HCEC 1CT (cell line): Measurements from ENCODE around the gene CD93.

Experiments
- DNase-seq: peaks from one replicate; pipeline ENCODE4 v3.0.0-alpha.2; 2017

CD93 gene

DNA sequence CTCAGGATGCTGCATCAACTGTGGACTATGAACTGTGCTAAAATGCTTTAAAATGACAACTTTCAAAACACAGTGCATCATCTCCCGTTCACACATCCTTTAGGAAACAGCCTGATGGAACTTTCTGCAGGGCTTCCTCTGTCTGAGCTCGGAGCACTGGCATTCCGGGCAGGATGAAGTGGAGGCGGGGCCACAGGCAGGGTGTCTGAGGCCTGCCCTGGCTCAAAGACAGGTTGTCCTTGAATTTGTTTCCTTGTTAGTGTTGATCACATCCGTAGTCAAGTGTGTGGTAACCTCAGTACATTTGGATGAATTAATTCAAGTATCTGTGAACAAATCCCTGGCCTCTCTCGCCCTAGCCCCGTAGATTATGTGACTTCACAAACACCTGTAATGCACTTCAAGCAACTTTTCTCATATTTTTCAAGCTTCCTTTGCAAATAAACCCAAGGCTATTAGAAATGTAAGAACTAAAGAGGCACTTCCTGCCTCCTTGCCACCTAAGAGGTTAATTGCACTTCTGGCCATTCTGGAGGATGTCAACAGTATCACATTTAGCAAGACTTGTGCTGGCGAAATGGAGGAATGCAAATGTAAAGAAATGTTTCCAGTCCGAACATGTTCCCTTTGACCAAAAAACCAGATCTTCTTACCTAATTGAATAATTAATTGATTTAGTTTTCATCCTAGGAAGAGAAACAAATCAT lies 3.1 kb downstream of the CD93 start:
- no peak for DNase-seq

DNA sequence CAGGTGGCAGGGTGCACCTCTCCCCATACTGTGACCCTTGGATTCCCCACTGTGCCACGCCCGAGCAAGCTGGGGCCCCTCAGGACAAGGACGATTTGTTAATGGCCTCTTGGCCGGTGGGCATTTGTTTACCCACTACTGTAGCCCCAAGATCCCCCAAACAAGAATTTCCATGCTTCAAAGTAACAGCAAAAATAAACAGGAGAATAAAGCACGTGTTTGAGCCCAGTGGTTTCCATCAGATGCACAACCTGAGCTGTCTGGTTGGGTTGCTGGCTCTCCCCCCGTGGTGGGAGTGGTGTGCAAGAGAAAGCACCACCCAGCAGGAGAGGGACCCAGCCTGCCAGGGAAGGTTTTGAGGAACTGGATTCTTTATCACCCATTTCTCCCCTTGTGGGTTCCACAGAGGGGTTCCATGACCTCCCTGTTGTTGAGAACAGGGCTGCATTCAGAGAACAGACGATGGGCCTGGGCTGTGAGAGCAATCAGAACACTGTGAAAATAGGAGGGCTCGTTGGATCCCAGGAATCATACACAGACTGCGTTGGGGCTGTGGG lies 4.8 kb downstream of the CD93 start:
- no peak for DNase-seq

DNA sequence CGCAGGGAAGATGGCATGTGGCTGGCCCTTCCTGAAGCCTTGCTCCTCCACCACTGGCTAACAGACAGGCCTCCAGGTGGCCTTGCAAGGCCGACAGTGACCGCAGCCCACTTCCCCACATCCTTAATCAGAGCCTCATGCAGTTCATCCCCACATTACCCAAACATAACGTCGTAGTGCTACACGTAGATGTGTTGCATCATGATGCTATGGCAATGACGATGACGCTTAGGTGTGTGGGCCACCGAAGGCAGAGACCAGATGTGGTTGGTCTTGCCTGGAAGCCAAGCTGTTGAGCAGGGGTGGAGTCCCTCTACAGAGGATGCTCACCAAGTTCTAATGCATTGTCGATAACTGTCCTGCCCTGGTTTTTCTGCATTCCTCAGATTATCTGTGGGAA lies 5.6 kb downstream of the CD93 start:
- no peak for DNase-seq

DNA sequence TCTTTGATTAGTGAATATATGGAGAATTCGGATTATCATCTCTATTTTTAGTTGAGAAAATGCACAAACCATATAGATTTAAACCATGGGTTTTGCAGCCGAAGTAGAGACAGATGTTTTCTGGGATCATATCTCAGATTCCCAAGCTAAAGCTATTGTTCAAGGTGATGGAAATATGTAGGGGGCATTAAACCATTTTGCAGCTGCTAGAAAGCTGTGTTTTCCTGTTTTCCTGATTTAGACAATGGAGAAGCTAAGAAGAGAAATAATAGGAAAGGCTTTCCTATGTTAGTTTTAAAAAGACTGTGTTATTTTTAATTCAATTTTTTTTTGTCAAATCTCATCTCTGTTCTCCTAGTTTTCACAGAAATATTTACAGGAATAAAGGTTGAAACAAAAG lies 6.2 kb downstream of the CD93 start:
- DNase-seq, result no peak

DNA sequence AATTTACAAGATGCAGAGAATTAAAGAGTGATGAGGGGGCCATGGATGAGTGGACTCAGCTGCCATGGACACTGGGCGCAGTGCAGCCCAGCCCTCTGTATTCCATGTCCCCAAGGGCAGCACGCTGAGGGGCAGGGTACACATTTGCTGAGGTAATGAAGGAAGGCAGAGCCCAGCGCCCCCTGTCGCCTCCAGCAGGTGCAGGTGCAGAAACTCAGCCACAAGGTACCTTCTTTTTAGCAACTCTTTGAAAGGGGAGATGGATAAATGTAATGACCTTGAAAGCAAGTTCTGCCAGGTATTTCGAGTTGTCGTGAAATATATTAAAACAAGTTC lies 7.1 kb downstream of the CD93 start:
- DNase-seq, result no peak

DNA sequence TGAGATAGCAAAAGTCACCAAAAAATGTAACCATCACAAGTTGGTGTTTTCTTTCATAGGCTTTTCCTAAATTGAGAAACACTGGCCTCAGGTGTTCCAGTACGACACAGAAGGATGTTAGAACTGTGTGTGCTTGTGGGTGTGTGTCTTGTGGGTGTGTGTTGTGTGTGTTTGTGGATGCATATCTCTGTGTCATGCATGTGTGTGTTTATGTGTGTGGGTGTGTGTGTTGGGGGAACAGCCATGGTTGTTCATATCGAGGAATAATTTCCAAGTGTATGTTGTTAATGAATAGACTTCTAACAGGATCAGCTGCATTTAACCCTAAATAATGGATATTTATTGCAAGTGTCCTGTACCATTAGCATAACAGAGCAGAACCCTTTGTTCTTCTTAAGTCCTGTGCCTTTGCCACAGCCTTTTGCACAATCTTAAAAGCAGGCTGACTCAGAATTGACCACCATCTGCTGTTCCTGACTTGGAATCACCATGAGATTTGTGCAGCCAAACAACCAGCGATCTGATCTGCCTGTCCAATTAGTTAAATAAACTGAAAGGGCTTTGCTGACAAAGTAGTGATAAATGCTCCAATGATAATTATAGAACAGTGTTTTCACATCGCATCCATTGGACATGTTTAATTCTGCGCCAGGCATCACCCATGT lies 7.6 kb downstream of the CD93 start:
- DNase-seq, result peak; percentile 57

DNA sequence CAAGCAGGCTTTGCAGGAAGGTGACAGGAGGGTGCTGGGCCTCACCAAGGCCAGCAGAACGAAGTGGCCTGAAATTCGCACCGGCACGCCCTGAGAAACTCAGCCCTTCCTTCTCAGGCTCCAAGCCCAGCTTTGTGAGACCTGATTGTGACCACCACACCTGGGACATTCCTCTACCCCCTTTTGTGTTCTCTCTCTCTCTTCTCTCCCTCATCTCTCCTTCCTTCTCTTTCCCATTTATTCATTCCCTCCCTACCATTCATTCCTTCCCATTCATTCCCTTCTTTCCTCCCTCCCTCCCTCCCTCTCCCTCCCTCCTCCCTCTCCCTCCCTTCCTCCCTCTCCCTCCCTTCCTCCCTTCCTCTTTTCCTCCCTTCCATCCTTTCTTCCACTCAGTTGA lies 8.8 kb downstream of the CD93 start:
- DNase-seq, result no peak

DNA sequence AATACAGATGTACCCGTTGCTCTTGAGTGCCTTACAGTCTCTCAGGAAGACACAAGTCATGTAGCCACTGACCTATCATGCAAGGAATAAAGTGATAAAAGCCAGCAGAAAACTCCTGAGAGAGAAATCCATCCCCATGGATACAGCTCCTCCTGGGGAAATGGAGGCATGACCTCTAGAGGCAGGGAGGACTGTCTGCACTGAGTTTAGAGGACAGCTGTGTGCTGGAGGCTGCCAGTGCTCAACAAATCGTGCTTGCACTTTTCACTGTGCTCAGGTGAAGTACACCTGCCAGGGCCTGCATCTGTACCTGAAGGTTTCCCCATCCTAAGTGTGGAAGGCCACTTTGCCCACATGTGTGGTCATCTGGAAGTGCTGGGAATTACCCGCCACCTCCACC lies 12.1 kb downstream of the CD93 start:
- DNase-seq, result no peak

DNA sequence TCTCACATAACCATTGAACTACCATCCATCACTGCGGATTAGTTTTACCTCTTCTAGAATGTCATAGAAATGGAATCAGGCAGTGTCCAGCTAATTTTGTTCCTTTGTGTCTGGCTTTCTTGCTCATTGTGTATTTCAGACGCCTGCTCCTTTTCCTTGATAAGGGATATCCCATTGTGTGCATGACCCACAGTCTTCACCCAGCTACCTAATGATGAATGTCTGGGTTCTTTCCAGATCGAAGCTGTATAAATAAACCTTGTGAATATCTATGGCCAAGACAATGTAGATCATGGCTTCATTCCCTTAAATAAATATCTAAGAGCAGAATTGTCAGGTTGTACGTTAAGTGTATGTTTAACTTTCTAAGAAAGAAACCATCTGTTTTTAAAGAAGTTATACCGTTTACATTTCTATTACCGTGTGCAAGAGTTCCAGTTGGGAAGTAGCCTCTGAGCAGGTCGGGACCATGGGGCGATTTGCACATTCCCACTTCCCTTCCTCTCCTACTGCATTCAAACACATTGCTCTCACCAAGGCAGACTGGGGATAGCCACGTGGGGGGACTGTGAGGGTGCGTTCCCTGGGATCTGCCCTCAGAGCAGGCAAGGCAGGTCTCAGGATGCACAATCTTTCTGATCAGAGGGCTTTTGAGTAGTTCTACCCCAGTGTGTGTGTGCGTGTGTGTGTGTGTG lies 13.1 kb downstream of the CD93 start:
- no peak for DNase-seq

DNA sequence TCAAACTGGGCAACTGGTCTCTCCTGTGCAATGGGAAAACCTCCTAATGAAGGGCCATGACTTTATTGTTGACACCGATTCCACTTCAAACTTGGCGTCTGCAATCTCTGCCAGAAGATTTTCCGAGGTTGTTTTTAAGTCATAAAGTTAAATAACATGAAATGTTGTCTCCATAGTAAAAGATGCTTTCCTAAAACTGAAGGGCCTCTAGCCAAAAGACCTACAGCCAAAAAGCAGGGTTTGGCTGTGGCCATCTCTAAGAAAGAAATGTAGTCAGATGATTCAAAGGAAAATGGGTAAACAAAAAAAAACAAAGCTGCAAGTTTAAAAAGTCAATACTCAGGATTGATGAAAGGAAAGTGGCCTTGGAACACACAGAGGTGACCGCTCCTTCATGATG lies 14.1 kb downstream of the CD93 start:
- no peak for DNase-seq

DNA sequence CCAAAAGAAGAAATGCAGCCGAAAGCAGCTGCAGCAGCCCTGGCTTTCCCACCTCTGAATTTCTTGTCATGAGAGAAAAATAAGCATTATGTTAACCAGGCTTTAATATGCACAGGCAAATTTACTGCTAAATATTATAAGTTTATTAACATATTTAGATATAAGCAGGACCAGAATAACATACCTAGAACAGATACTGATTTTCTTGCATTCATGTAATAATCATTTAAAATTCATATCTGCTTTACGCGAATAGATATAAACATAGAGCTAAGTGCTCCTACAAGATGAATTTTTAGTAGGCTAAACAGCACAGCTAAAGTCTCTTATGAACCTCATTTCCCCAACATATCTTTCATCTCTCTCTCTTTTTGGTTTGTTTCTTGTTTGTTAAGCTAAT lies 14.7 kb downstream of the CD93 start:
- DNase-seq, result no peak

DNA sequence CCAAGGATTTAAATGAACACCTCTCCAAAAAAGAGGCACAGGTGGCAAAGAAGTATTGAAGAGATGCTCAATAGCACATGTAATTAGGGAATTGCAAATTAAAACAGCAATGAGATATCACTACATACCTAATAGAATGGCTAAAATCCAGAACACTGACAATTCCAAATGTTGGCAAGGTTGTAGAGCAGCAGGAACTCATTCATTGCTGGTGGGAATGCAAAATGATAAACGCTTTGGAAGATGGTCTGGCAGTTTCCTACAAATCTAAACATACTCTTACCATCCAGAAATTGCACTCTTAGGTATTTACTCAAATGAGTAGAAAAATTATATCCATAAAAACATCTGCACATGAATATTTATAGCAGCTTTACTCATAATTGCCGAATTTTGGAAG lies 17.0 kb downstream of the CD93 start:
- DNase-seq, result no peak

DNA sequence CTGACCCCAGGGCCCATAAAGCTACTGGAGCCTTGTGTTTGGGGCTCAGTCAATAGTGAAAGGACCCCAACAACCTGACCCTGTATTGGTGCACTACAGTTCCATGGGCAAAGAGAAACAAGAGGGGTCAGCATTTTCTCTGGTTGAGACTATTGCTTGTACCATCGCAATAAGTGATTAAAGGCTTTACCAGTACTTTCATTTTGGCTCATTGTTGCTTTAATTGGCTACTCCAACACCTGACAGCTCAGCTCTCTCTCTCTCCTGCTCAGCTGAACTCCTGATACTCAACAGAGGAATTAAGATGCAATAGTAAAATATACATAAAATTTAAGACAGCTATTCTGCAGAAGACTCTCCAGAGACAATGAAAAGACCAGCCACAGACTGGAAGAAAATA lies 17.8 kb downstream of the CD93 start:
- no peak for DNase-seq

DNA sequence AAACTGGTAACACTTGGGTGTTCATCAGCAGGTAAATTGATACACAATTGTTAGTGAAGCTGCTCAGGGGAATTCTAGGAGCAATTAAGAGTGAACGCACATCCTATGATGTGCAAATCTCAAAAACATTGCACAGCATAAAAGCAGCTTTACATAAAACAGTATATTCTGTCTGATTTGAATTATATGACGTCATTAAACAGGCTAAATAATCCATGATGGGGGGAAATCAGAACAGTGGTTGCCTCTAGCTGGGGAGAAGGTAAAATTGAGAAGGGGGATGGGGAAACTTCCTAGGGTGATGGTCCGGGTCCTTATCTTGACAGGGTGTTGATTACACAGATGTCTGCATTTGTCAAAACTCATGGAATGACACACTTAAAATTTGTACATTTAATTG lies 19.4 kb downstream of the CD93 start:
- DNase-seq, result no peak

DNA sequence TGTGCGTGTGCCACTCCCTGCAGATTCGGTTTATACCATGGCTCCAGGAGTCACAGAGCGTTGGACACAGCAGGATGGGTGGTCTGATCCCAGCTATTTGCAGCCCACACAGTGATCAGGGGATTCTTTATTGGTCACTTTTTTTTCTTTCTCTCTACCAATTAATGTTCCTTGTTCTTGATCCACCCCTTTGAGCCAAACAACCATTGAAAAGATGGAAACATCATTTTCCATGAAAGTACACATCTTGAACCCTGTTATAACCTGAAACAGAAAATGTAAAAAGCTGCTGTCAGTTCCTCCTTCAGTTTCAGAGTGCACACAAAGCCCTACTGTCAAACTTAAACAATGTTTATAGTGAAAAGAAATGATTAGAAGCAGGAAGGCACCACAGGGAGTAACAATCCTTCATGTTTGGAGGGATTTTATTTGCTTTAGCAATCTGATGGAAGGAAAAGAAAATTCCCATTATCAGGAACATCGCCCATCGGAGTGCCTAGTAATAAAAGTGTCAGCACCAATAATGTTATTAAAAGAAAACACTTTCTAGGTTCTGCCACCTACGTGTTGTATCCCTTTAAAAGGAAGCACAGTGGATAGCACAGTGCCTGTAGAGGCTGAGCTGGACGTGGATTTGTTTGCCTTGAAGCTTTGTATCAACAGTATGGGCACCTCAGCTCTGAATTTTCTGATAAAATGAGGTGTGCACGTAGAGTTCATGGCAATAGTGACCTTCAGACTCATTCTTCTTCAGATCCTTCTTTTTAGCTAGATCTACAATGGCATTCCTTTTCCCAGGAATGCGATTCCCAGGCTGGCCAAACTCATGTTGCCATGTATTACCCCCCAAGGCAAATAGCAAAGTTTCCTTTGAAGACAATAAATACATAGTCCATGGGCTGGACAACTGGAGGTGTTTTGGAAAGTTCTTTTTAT lies 20.6 kb downstream of the CD93 start:
- DNase-seq, result no peak

DNA sequence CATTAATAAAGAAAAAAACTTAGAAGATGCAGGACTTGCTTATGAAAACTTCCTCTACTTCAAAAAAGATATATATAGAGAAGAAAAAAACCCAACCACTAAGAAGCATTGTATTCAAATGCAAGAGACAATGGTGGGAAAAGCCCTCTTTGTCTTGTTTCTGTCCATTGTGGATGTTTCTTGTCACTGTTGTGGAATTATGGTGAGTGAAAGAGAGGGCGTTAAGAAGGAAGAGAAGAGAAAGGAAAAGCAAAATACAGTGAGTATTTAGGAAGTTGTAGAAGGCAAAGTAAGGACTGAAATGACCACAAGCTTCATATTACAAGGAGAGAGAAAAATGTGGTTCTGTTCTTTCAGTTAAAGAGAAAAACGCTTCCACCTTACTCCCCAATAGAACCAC lies 22.5 kb downstream of the CD93 start:
- DNase-seq, result no peak

DNA sequence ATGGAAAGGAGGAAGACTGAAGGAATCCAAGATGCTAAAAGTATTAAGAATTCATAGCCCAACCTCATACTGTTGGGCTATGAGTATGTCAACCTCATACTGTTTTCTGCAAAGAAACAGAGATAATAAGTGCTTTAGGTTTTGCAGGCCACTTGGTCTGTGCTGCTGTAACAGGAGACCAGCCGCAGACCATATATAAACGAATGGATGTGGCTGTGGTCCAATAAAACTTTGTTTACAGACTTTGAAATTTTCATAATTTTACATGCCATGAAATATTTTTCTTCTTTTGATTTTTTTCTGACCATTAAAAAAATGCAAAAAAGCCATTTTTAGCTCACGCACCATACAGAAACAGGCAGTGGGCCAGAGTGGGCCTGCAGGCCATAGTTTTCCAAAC lies 23.0 kb downstream of the CD93 start:
- no peak for DNase-seq

DNA sequence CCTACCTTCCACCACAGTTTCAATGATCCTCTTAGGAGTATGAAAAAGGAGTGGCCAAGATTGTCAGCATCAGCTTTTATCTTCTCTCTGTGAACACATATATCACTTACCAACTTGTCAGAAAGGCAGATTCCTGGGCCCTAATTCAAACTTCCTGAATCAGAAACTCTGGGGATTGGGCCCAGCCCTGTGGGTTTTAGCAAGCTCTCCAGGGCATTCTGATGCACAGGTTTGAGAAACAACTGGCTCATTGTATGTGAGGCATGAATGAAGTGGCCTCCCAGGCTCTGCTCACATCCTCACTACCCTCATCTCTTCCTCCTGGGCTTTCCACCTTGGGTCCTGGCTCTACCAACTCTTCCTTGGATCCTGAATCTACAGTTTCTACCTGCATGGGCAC lies 23.5 kb downstream of the CD93 start:
- DNase-seq, result no peak

DNA sequence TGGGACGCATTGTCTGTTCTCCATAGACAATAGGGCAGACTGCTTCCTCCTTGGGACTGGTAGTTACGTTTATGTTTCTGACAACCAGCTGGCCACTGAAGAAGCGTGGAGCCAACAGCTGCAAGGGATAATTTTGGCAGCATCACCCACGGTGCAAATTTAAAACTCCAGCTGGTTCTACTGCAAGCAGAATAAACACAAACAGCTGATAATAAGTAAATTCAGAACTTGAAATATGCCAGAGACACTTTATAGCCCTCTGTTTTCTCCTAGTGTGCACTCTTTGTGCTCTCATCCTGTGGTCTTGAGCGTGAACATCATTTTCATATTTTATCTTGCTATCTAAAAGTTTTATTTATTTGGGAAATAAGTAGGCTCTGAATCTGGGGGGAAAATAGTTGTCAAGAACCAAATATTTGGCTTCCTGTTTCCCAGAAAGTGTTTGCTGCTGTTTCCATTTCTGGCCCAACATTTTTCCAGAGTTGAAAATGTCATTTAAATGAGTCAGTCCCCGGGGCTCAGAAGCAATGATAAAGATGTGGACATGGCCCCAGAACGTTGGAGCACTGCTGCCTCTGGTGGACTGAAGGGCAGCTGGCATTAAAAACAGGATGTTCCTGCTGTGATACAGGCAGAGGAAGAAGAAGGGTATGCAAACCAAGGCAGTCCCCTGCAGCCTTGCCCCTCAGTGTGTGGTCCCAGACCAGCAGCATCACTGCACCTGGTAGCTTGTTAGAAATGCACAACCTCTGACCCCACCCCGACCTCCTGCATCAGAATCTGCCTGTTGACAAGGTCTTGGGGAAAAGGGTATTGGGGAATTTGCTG lies 24.2 kb downstream of the CD93 start:
- DNase-seq, result peak; percentile 83

DNA sequence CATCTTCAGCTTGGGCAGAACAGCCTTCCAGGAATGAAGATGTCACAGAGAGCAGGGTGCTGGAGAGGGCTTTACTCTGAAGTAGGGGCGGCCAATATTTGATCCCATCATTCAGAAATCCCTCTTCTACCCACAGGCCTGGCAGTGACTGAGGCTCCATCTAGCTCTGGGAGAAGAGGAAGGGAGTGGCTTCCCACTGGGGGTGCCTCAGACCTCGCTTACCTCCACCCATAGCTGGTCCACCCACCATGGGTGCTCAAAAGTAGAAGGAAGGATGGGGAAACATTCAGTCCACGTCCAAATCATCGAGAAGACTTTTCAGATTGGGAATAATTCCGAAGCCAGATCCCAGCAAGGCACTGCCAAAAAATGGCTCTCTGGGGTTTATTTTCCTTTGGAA lies 24.9 kb downstream of the CD93 start:
- DNase-seq, result no peak

DNA sequence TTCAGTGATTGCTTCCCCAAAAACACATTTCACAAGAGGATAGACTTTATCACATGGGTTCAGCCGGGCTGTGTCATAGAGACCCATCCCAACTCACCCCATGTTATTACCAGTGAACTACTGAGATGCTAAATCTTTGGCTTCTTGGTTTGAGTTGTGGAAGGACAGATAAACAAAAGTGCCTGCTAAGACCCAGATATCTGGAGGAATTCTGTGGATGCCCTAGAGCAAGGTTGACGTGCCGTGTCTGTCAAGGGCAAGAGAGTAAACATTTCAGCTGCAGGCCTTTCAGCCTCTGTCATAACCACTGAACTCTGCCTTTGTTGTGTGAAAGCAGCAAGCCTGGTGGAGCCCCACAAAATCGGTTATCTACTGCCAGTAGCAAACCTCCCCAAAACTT lies 25.5 kb downstream of the CD93 start:
- no peak for DNase-seq

DNA sequence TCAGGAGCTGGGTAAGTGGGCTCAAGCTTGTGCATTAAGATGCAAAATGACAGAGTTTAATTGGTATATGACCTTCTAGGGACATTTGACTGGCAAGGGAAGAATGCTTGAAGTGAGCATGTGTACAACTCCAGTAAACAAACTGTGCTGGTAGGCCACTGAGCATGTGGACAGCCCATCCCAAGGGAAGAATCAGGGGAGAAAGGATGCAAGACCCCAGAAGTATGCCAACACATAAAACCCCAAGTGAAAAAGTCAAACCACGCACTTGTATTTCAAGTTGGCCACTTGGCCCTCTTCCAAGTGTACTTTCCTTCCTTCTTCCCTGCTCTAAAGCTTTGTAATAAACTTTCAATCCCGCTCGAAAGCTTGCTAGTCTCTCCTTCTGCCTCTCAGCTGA lies 26.3 kb downstream of the CD93 start:
- no peak for DNase-seq
